AG08395 (cell line): ENCODE measurements around the gene PPP4C.
A peak's percentile ranks its signal among the peaks of the same experiment; 100 is the strongest.
"Not testable (repeated sequence)": the region's sequence is repeated elsewhere in the genome, so short reads cannot be mapped to it uniquely, and the experiment has no call there.

ENCODE experiments used
- DNase-seq: peaks from one replicate; pipeline ENCODE4 v3.0.0; 2012; ENCODE audit warnings: mixed read lengths, low spot score

Gene PPP4C

GRCh38 chr16:30075503-30076275 lies at the start of gene PPP4C:
Gene PPP4C, plus strand, starts transcription at chr16:30075994. Its CDS starts 384 bp downstream, at chr16:30076378.
- peak; percentile 94 for DNase-seq

GRCh38 chr16:30026449-30026848 lies 49.3 kb upstream of the PPP4C start:
- no peak for DNase-seq

DNA sequence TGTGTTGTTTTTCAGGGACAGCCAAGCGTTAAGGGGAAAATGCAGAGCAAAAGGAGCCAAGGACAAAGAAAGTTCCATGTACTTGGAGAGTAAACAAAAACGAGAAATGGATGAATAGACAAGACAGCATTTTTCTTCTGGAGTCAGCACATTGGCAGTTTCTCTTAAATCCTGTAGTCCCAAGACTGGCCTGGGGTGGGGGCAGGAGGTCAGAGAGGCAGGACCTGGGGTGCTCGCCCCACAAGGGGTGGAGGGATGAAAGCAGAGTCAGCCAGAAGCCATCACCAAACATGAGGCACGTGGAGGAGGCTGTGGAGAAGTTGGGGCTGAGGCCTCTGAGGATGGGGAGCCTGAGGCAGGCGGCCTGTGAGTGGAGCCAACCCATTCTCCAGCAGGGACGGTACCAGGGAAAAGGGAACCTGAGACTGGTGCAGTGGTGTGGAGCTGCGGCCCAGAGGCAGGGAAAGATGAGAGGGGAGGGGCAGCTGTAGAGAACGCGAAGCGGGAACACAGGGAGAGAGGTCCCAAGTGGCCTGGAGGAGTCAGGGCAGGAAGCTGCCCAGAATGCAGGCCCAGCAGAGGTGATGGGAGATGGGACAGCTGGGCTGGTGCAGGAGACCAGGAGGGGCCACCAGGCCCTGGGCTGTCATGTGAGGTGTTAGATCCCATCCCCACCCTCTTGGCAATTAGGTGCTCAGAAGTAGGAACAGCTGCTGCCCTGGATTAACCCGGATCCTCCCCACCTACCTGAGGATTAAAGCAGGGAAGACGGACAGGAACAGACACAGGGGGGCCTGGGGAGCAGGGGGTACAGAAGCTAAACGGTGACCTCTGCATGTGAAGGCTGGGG lies 48.0 kb upstream of the PPP4C start:
- DNase-seq: no peak

DNA sequence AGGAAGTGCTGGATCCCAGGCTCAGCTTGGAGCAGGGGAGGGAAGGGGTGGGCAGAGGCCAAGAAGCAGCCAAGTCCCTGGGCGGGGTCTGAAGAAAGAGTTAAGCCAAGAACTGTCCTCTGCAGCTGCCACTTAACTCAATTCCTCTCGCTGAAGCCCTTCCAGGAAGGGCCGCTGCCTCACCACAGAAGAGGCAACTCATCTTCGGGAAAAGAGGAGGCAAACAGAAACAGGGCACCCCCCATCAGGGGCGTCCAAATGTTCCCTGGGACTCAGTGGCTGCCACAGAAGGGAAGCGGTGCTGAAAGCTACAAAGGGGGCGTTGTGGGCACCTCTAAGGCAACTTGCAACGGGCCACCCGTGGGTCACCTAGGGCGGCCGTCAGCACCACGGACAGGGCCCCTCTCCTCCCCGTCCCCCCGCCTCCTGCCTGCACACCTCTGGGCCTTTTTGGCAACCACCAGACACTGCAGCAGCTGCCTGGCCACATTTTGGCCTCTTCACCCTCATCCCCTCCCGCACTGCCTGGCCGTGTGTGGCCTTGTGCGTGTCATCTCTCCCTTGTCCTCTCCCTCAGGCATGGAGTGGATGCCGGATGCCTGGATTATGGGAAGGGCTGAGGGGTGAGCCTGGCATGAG lies 47.2 kb upstream of the PPP4C start:
- no peak for DNase-seq

GRCh38 chr16:30030011-30030685 lies 45.6 kb upstream of the PPP4C start:
- DNase-seq: no peak

DNA sequence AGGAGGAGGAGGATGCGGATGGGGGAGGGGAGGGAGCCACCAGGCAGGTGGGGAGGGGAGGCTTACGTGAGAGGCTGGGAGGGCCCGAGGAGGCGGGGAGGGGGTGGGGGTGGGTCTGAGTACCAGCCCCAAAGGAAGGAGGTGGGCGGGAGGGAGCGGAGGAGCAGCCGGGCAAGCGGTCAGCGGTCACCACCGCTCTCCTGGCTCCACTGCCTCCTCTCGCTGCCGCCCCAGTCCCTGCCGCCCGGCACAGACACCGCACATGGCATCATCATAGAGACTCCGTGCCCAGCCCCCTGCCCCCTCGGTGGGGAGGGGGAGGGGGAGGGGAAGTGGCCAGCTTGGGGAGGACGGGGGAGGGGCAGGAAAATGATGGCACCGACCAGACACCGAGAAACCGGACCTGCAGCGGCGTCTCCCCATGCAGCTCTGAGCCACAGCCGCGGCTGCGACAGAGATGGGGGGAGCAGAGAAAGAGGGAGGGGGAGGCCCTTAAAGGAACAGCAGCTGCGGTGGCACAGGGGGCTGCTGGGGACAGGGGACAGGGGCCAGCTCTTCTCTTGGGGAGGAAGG lies 44.9 kb upstream of the PPP4C start, which contains the start of gene TLCD3B:
Gene TLCD3B (minus strand): TSS at position 431 of the 573 bp plus-strand sequence. CDS start 744 bp downstream, outside the sequence.
- no peak for DNase-seq

- no peak for DNase-seq
Measured at GRCh38 chr16:30031477-30031918, 44.3 kb upstream of the PPP4C start.

DNA sequence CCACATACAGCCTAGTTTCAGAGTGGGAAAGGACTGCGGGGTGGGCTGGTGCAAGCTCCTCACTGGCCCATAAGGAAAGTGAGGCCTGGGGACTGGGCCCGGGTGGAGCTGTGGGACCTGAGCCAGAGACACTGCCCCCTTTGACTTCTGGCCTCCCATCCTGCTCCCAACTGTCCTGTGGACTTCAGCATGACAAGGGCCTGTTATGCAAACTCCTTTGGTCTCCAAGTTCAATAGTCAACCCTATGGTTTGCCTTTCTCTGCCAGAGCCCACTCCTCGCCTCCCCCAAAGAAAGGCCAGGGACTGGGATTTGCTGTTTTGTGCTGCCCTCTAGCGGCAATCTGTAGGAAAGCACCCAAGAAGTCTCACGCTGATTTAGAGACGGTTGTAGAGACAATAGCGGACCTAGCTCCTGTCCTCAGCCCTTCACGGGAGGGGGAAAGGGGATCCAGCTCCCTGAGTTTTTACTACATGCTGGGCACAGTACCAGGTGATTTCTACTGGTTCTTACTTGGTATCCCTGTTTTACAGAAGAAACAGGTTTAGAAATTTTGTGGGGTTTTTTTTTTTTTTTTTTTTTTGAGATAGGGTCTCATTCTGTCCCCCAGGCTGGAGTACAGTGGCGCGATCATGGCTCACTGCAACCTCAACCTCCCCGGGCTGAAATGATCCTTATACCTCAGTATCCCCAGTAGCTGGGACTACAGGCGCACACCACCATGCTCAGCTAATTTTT lies 43.5 kb upstream of the PPP4C start:
- DNase-seq: peak; percentile 70

GRCh38 chr16:30033270-30033669 lies 42.5 kb upstream of the PPP4C start:
- no peak for DNase-seq

GRCh38 chr16:30040221-30040620 lies 35.6 kb upstream of the PPP4C start:
- DNase-seq: no peak

GRCh38 chr16:30040690-30041089 lies 35.1 kb upstream of the PPP4C start:
- not testable (repeated sequence) for DNase-seq

- DNase-seq: peak; percentile 48
Measured at GRCh38 chr16:30041841-30042240, 34.0 kb upstream of the PPP4C start.

GRCh38 chr16:30046178-30046577 lies 29.6 kb upstream of the PPP4C start:
- no peak for DNase-seq

DNA sequence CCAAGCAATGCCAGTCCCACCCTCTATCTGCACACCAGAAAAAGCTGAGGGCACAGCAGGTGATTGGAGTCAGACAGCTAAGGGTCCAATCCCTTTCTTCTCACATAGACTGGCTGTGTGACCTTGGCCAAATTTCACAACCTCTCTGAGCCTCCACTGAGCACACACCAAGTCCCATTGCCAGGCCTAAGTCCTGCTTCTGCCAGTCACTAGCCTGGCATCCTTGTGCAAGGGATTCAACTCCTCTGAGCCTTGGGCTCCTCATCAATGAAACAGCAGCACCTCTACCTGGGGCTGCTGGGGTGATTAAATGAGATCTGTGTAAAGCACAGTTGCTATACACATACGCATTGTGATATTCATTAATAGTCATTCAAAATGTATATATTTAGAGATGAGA lies 29.2 kb upstream of the PPP4C start:
- DNase-seq: no peak

- DNase-seq: no peak
Measured at GRCh38 chr16:30049871-30050270, 25.9 kb upstream of the PPP4C start.

DNA sequence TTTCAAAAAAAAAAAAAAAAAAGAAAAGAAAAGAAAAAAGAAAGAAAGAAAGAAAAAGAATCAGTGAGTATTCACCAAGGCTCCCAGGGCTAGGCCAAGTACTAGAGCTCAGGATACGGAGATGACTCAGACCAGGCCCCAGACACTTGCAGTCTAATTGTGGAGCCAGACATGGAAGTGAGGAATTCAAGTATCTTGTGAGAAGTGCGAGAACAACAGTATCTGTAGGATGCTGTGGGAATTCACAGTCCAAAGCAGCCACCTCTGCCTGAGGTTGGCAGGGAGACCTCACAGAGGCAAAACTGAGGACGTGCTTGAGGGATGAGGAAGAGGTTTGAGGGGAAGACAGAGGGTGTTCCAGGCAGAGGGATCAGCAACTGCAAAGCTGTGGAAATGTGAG lies 24.3 kb upstream of the PPP4C start:
- peak; percentile 84 for DNase-seq

DNA sequence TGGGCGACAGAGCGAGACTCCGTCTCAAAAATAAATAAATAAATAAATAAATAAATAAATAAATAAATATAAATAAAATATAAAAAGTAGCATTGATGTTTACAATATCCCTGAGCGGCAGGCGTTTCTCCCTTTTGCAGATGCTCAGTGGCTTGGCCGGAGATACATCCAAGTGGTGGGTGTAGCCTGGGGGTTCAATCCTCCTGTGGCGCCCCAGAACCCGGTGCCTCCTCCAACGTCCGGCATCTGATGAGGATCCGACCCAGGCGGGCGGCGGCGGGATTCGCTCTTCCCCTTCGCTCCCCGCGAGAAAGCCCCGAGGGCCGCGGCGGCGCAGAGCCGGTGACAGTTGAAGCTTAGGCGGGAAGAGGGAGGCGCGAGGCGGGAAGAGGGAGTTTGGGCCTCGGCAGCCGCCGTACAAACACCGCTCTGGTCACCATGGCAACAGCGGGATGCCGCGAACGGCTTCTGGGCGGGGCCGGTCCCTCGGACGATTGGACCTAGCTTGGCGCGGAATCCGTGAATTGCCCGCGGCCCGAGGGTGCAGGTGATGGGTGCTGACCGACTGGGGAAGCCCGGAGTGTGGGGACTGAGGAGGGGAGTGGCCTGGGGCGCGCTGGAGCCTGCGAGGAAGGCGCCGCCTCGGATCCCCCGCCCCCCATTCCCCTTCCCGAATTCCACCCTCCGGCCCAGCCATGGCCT lies 23.0 kb upstream of the PPP4C start:
- DNase-seq: peak; percentile 97

- peak; percentile 62 for DNase-seq
Measured at GRCh38 chr16:30053376-30054015, 22.3 kb upstream of the PPP4C start.

GRCh38 chr16:30054451-30054850 lies 21.3 kb upstream of the PPP4C start:
- no peak for DNase-seq
